Activated CD8-positive, alpha-beta memory T cell treated with anti-CD3 and anti-CD28 coated beads for 24 hours (primary cell): ENCODE results near the gene NEAT1.
"Not testable (repeated sequence)": the region's sequence is repeated elsewhere in the genome, so short reads cannot be mapped to it uniquely, and the experiment has no call there.

Experiments used
- DNase-seq: peaks from one replicate; pipeline ENCODE4 v3.0.0-alpha.2; 2020

Gene NEAT1

DNA sequence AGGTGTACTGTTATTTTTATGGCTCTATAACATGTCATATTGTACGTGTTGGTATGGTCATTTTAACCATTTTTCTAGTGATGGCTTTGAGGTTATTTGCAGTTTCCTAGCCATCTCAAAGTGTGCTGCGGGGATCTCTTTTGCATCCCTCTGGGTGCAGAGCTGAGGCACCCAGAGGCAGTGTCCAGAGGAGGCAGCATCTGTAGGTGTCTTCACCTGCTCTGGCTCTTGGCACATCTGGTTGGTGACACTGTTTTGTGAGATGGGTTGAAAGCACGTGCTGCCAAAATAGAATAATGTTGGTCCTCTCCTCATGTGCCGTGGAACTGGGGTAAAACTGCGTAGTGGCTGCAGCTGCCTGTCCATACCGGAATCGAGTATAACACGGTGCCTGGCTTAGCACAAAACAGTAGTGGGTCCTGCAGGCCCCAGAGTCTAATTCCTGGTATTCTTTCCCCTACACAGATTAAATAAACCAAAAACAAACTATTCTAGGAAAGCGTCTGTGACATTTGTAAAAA, 12.9 kb downstream of the NEAT1 start:
- peak; percentile 51 for DNase-seq

DNA sequence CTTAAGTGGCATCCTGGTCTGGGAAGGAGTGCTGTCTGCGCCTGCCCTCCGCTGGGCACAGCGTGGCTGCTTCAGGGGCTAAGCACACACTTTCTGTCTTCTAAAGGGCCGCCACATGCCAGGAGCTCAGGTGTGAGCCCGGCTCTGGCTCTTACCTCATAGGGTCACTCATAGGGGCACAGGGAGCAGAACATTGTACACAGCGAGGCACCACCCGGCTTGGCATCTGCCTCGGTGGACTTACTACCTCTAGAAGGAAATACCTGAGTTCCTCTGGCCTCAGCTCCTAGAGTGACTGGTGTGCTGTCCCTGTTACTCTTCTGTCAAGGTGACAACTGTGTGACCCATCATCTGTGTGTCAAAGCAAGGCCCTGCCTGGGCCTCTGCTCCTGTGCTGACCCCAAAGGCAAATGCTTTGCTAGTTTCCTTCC, 13.4 kb downstream of the NEAT1 start:
- peak; percentile 54 for DNase-seq

DNA sequence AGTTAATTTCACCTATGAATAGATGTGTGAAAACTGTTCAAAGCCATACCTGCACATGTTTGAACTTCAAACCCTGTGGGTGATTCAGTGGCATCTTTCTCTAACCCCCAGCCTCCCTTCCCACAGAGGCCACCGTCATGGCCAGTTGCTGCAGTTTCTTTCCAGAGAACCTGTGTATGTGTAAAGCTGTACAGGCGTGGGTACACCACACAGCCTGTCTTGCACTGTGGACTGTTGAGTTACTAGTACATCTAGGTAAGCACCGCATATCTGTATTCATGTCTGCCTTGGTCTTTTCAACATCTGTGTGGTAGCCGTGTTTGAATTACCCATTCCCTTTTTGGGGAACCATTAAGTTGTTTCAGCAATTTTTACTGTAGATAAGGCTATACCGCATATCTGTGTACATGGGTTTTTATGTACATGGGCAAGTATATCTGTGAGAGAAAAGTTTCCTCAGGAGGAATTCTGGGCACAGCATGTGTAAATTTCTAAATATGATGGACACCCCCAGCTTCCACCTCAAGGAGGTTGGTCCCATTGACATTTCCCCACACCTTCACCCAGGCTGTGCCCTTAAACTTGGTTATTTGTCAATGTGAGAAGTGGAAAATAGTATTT, 13.9 kb downstream of the NEAT1 start:
- no peak for DNase-seq

DNA sequence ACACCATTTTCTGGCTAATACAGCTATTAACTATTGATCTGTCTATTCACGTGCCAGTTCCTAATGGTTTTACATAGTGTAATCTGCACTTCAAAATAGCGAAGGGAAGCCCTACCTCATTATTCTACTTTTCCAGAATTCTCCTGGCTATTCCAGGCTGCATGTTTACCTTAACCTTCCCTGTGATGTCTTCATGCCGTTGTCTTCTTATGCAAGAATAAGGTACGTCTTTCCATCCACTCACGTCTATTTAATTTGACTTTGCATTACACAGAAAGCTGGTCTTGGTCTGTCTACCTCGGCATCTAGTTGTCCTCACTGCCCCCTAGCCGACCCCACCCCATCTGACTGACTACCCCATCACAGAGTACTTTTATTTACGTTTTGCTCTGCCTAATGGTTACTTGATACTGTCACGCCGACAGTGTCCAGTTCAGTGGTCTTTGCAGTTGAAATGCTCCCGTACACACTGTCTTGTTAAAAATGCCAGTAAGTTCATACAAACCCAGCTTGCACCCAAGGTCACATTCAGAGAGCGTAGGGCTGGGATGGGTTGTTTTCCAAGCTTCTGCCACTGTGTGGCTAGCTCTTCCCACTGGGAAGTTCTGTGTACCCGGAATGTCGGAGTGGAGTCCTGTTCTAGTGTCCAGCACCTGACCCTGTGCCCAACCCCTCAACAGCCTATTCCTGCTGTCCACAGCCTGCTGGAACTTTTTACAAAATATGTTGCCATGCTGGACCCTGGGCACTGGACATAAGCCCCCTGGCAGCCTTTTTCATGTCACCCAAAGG, 15.0 kb downstream of the NEAT1 start:
- peak; percentile 38 for DNase-seq

DNA sequence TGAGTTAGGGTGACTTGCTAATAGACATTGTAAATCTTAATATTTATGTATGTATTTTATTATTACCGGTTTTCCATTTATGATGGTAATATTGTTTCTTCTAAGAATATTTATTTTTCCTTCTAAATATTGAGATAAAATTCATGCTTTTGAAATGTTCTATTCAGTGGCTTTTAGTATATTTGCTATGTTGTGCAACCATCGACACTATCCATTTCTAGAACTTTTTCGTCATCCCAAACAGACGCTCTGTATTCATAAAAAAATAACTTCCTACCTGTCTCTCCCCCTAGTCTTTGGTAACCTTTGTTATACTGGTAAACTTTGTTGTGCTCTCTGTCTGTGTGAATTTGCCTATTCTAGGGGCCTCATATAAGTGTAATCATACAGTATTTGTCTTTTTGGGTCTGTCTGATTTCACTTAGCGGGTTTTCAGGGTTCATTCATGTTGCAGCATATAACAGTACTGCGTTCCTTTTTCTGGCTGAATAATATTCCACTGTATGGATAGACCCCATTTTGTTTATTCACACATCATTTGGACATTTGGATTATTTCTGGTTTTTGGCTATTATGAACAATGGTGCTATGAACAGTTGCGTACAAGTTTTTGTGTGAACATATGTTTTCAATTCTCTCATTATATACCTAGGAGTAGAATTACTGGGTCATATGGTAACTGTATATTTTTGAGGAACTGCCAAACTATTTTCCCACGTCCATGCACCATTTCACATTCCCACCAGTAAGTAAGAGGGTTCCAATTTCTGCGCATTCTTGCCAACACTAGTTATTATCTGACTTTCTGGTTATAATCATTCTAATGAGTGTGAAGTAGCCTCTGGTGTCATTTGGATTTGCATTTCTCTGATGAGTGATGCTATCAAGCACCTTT, 15.9 kb downstream of the NEAT1 start:
- no peak for DNase-seq

DNA sequence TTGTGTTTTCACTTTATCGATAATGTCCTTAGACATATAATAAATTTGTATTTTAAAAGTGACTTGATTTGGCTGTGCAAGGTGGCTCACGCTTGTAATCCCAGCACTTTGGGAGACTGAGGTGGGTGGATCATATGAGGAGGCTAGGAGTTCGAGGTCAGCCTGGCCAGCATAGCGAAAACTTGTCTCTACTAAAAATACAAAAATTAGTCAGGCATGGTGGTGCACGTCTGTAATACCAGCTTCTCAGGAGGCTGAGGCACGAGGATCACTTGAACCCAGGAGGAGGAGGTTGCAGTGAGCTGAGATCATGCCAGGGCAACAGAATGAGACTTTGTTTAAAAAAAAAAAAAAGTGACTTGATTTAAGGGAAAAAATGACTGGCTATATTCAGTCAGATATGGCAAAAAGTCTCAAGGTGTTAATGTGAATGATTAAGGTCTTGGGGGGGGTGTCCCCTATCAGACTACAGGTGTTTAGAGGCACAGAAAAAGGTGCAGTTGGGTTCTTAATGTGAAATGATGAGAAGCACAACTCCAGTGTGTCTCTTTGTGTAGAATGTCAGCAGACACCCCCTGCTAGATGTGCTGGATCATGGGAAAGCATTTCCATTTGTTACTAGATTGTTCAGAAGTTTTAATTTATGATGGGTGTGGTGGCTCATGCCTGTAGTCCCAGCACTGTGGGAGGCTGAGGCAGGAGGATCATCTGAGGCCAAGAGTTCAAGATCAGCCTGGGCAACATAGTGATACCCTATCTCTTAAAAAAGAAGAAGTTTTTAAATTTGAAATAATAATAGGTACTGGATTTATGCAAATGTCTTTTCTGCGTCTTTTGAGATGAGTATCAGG, 17.0 kb downstream of the NEAT1 start:
- DNase-seq, result peak; percentile 43

DNA sequence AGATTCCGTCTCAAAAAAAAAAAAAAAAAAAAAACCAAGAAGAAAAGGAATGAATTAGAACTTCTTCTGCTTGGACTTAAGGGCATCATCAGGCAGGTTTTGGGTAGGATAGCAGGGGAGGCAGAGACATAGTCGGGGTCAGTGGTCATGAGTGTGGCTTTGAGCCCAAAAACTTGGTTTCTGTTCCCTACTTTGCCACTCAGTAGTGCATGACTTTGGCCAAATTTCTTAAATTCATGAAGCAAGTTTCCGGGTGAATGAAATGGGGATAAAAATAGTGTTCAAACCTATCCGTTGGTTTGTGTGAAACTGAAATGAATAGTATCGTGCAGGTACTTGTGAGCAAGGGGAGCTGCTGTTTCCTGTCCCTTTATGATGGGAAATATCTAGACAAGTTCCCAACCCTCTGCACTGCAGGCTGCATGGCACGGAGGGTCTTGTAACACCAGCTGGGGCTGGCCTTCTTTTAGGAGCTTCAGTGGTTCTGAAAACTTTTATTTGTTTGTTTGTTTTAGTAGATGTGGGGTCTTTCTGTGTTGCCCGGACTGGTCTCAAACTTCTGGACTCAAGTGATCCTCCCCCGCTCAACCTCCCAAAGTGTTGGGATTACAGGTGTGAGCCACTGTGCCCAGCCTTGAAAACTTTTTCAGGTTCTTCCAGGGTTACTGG, 18.4 kb downstream of the NEAT1 start:
- DNase-seq, result peak; percentile 56

DNA sequence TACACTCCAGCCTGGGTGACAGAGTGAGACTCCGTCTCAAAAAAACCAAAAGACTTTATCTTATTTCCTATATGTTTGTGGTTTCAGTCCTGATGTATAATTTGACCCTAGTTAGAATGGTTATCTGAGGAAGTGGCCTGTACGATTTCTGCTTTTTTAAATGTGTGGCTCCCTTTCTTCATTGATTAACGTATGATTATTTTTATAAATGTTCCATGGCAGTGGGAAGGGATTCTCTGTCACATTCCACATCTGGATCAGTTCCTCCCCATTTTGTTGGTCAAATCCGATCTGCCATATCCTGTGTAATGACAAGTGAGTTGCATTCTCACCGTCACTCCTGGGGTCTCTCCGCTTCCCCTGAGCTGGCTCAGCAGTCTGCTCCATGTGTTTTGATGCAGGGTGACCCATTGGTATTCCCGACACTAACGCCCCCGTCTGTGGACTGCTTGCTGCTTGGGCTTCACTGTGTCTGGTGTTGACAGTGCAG, 20.3 kb downstream of the NEAT1 start:
- peak; percentile 48 for DNase-seq

DNA sequence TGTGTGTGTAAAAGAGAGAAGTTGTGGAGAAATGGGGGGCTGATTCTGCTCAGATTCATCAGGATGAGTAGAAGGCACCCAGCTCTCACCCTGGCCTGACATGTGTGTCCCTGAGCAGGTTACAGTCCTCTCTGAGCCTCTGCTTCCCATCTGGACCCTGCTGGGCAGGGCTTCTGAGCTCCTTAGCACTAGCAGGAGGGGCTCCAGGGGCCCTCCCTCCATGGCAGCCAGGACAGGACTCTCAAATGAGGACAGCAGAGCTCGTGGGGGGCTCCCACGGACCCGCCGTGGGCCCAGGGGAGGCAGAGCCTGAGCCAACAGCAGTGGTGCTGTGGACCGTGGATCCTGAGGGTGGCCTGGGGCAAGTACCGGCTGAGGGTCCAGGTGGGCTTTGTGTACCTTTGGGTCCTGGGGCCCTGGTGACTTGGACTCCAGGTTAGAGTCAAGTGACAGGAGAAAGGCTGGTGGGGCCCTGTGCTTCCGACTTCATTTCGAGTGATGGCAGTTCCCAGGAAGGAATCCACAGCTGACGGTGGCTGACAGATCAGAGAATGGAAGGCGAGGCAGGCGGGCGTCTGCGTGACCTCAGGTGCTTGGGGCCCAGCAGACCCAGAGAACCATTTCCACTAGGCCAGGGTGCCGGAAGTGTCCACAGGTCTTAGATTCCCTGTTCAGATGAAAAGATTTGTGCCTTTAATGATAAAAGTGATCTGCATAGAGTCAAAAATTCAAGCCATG, 21.9 kb downstream of the NEAT1 start:
- peak; percentile 54 for DNase-seq

DNA sequence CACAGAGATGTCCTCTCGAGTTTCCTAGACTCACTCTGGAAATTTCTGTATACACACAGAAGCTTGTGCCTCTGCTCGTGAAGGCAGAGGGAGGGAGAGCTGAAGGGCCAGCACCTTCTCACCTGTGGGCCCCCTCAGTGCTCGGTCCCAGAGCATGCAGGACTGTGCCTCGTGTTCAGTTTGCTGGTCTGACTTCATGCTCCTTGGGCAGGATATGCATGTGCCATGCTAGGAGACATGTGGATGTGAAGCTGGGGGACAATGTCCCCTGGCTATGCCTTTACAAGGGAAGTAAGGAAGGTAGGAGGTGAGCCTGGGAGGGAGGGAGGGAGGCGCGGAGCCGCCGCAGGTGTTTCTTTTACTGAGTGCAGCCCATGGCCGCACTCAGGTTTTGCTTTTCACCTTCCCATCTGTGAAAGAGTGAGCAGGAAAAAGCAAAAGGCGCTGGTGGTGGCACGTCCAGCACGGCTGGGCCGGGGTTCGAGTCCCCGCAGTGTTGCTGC, 22.6 kb downstream of the NEAT1 start:
- peak; percentile 52 for DNase-seq

DNA sequence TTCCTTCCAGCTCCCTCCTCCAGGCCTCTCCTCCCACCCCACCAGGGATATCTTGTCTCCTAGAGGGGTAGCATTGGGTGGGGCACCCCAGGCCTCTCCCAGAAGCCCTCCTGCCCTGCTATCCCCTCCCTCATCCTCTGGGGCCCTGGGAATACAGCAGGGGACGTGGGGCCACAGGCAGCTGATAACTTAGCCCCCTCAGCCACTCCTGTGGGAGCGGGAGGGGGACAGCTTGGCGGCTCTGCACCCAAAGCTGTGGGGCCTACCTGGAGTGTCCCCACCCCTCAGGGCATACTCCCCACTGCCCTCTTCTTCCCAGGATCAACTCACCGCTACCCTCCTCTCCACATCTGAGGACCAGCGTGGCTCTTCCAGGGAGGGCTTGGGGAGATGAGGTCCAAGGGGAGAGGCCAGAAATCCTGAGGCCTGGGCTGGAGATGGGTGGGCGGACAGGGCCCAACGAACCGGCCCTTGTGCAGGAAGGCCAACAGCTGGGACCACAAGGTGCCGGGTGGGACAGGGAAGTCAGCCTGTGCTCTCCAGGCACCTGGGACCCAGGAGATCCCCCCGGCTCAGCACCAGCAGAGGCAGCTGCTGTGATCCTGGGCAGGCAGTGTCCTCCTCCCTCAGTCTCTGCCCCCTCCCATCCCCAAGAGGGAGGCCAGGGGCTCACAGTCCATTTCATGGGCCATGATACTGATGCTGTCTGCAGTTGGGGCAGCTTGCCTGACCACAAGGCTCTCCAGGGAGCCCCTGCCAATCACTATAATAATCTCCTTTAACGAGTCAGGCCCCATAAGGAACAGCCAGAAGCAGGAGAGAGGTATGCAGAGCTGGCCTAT, 23.2 kb downstream of the NEAT1 start:
- DNase-seq, result peak; percentile 55

DNA sequence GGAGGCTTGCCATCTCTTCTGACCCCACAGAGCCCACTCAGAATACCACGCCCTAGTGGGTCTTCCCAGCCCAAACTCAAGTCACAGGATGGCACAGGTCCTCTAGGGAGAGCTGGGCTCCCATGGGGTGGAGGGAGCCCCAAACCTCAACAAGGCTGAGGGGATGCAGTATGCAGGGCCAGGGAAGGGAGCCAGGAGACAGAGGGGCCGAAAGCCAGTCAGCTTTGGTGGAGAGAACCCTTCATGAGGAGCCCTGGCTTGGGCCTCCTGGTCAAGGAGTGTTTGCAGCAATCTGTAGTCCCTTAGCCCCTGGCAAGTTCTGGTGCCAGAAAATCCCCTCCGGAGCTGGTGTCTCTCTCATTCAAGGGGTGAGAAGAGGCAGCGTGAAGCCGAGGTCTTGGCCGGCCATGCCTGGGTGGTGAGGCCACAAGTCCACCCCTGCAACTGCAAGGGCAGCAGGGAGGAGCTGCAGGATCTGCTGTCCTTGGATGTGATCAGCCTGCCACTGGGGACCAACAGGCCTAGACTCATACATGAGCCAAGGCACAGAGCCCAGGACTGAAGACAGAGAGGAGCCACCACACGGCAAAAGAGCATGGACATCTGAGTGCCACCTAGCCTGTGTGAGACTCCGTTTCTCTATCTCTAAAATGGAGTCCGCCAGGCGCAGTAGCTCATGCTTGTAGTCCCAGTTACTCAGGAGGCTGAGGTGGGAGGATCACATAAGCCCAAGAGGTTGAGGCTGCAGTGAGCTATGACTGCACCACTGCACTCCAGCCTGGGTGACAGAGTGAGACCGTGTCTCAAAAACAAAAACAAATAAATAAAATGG, 24.1 kb downstream of the NEAT1 start:
- peak; percentile 54 for DNase-seq

DNA sequence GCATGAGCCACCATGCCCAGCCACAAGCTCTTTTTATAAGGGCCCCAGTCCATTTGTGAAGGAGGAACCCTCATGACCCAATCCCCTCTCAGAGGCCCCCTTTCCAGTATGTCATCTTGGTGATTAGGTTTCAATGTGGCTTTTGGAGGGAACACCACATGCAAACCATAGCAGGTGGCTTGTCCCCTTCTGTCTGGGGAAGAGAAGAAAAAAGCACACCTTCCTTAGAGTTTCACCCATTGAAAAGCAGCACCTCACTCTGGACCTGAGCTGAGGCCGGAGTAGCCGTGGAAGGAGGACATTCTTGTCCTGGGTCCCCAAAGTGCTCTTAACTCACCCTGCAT, 25.4 kb downstream of the NEAT1 start:
- no peak for DNase-seq

DNA sequence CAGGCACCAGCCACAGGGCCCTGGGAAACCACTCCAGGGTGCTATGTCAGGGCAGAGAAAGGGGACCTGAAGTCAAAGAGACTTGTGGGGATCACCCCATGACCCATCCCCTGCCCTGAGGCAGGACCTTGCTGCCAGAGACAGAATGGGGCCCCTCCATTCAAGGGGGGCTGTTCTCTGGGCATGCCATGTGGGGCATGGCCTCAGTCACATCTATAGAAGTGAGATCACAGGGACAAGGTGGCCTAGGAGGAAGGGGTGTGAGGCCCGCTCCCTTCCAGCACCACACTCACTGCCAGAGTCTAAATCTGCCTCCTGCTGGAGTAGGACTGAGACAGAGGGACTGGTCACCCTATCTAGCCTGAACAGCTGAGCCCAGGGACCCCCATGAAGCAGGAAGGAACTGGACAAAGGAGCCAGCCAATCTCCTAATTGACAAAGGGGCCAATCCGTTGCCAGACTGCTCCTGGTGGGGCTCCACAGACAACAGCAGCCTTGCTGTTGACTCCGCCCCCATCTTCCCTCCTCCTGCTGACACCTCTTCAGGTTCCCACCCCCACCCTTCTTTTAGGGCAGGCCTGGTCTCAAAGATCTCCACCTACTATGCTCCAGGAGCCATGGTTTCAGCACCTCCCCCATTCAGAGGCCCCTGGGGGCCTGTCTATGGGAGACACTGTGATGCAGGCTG, 26.0 kb downstream of the NEAT1 start:
- peak; percentile 55 for DNase-seq

DNA sequence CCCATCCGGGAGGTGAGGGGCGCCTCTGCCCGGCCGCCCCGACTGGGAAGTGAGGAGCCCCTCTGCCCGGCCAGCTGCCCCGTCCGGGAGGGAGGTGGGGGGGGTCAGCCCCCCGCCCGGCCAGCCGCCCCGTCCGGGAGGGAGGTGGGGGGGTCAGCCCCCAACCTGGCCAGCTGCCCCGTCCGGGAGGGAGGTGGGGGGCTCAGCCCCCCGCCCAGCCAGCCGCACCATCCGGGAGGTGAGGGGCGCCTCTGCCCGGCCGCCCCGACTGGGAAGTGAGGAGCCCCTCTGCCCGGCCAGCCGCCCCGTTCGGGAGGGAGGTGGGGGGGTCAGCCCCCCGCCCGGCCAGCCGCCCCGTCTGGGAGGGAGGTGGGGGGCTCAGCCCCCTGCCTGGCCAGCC, 28.7 kb downstream of the NEAT1 start:
- not testable (repeated sequence) for DNase-seq

DNA sequence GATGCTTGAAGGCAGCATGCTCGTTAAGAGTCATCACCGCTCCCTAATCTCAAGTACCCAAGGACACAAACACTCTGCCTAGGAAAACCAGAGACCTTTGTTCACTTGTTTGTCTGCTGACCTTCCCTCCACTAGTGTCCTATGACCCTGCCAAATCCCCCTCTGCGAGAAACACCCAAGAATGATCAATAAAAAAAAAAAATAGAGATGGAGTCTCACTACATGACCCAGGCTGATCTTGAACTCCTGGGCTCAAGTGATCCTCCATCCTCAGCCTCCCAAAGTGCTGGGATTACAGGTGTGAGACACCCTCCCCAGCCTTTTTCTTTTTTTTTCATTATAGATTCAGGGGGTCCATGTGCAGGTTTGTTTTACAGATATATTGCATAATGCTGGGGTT, 29.7 kb downstream of the NEAT1 start:
- not testable (repeated sequence) for DNase-seq

DNA sequence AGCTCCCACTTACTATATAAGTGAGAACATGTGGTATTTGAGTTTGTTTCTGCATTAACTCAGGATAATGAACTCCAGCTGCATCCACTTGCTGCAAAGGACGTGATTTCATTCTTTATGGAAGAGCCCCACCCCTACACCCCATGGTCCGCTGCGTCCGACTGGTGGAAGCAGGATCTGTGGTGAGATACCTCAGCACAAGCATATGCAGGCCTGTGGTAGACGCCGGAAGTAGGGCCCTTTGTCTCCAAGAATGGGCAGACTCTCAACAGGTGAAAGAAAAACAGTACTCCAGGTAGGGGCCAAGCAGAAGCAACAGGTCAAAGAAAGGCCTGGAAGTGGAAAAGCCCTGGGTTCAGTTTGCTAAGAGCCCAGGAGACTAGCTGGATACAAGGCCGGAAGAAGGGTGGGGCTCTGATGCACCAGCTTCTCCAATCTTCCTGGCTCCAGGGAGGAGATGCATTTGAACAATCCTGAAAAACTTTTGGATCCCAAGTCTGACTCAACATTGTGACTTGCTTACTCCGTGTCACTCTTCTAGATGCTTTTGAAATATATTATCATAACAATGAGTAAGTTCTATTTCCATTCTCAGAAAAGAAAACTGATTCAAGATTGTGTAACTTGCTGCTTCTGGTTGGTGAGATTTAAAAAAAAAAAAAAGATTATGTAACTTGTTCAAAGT, 30.4 kb downstream of the NEAT1 start:
- no peak for DNase-seq

DNA sequence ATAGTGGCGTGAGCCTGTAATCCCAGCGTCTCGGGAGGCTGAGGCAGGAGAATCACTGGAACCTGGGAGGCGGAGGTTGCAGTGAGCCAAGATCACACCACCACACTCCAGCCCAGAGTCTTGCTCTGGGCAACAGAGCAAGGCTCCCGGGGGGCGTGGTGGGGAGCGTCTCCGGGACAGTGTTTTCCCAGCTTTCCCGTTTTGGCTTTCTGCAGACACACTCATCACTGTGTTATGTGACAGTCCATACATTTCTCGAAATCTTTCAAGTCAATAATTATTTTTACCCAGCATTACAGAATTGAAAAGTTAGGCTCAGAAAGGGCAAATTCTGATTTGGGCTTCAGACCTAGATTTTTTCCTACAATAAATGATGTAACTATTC, 31.7 kb downstream of the NEAT1 start:
- DNase-seq, result no peak
